ENCODE measurements around the gene BIRC6.
A peak's percentile ranks its signal among the peaks of the same experiment; 100 is the strongest.
"Not testable (repeated sequence)": the region's sequence is repeated elsewhere in the genome, so short reads cannot be mapped to it uniquely, and the experiment has no call there.

The BIRC6 gene

DNA sequence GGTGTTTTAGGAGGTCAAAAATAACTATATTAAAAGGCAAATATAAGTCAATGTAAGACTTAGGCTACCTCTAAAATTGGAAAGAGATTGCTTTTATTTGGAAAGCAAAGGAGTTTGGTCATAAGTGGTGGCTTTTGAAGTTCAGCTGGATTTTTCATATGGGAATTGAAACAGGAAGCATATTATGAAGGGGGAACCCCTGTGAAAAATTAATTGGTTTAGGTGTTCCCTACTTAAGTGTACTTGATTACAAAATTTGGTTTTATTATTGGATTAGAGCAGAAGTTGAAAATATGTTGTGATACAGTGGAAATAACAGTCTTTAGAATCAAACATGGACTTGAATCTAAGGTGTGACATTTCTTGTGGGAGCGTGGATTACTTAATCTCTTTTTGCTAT lies 149.6 kb downstream of the BIRC6 start:
- DNase-seq = no peak

- DNase-seq = no peak
Measured at GRCh38 chr2:32514946-32515345, 158.1 kb downstream of the BIRC6 start.

- no peak for DNase-seq
Measured at GRCh38 chr2:32516567-32516966, 159.7 kb downstream of the BIRC6 start.

- DNase-seq = no peak
Measured at GRCh38 chr2:32522770-32523169, 165.9 kb downstream of the BIRC6 start.

GRCh38 chr2:32523686-32524085 lies 166.9 kb downstream of the BIRC6 start:
- DNase-seq = no peak

GRCh38 chr2:32532341-32532740 lies 175.5 kb downstream of the BIRC6 start:
- DNase-seq = no peak

GRCh38 chr2:32532961-32533360 lies 176.1 kb downstream of the BIRC6 start:
- no peak for DNase-seq

DNA sequence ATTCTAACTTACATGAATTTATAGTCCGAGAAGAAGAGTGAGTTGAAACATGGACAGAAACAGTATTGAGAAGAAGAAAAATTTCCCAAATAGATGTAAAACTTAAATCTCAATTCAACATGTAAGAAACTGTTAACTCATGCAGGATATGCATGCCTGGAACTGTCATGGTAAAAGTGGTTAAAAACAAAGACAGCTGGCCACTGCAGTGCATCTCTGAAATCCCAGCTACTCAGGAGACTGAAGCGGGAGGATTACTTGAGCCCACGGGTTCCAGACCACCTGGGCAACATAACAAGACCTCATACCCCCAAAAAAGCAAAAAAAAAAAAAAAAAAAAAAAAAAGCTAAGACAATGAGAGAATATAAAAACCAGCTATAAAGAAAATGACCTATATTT lies 178.0 kb downstream of the BIRC6 start:
- DNase-seq = no peak

DNA sequence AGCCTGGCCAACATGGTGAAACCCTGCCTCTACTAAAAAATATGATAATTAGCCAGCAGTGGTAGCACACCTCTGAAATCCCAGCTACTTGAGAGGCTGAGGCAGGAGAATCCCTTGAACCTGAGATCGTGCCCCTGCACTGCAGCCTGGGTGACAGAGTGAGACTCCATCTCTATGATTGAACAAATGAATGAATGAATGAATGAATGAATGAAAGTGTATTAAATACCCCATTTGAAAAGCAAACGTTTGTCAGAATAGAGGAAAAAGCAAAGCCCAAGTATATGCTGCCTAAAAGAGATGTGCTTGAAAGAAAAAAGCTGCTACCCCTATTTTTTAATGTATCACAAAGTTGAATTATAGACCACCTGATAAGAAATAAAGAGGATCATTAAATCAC lies 181.9 kb downstream of the BIRC6 start:
- no peak for DNase-seq

DNA sequence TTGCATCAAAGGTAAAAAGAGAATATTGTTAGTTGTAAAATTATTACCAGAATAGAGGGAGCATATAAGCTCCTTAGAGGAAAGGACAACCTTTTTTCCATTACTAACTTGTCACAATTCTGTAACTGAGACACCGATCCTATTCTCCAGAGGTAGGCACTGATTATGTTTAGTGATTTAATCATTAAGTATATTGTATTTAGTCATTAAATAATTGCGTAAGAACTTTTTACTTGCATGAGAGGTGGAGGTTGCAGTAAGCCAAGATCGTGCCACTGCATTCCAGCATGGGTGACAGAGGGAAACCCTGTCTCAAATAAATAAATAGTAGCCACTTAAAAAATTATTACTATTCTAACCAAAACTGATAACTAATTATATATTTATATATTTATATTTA lies 195.7 kb downstream of the BIRC6 start:
- not testable (repeated sequence) for DNase-seq

DNA sequence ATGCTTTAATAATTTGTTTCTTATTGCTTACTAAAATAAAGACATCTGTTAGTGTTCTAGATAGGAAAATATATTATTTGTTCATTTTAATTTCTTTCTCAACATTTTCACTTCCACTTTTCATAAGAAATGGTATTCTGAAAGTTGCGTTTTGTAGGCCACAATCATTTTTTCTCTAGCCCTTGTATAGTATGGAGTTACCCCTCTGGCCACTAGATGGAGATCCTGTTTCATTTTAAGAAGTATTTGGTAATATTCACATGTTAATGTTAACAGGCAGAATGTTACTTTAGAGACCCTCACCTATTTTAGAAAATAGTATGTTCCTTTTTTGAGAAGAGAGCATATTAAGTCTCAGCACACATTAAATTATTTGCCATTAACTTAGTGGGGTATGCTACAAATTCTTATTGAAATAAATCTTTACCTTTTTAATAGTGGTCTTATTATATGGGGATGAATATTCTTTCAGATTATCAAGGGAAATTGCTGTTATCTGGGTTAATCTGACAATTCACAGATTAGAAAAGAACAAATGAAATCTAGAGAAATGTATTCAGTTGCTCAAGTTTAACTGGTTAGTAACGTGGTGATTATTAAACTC lies 197.1 kb downstream of the BIRC6 start:
- peak in 1 of 2 donors; percentile 51 for DNase-seq

DNA sequence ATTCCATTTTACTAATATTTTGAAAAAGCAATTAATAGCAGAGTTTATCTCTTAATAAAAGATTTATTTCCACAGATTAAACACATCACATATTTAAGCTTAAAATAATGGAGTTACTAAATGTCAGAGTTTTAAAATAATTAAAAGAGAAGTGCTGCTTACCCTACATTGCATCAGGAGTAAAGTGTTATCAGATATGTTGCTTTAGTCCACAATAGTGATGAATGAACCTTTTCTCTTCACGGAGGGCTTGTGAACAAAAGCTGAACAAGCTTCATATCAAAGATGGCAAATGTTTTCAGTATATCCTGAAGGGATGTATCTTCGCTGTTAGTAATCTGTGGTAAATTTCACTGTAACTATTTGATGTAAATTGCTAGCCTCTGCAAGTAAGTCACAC lies 201.7 kb downstream of the BIRC6 start:
- peak in 1 of 2 donors; percentile 28 for DNase-seq

- peak; percentile 54 to 85 for DNase-seq
Measured at GRCh38 chr2:32559136-32559535, 202.3 kb downstream of the BIRC6 start.

DNA sequence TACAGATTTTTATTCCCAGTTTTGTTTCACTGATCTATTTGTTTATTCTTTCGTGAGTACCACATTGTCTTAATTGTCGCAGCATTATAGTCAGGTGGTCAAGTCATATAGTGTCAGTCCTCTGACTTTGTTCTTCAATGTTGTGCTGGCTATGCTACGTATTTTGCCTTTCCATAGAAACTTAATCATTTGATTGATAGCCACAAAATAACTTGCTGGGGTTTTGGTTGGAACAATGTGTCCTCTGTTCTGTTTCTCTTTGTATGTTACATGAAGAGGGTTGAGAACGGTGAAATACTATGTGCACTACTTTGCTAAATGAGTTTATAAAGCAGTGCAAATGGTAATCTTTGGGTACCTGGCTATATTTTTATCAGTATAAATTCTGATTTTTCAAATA lies 206.1 kb downstream of the BIRC6 start:
- peak in 1 of 2 donors; percentile 40 for DNase-seq

GRCh38 chr2:32564417-32565035 lies 207.7 kb downstream of the BIRC6 start:
- DNase-seq = no peak

- no peak for DNase-seq
Measured at GRCh38 chr2:32565902-32566301, 209.1 kb downstream of the BIRC6 start.

GRCh38 chr2:32572030-32572429 lies 215.2 kb downstream of the BIRC6 start:
- no peak for DNase-seq

GRCh38 chr2:32572737-32573136 lies 215.9 kb downstream of the BIRC6 start:
- no peak for DNase-seq

DNA sequence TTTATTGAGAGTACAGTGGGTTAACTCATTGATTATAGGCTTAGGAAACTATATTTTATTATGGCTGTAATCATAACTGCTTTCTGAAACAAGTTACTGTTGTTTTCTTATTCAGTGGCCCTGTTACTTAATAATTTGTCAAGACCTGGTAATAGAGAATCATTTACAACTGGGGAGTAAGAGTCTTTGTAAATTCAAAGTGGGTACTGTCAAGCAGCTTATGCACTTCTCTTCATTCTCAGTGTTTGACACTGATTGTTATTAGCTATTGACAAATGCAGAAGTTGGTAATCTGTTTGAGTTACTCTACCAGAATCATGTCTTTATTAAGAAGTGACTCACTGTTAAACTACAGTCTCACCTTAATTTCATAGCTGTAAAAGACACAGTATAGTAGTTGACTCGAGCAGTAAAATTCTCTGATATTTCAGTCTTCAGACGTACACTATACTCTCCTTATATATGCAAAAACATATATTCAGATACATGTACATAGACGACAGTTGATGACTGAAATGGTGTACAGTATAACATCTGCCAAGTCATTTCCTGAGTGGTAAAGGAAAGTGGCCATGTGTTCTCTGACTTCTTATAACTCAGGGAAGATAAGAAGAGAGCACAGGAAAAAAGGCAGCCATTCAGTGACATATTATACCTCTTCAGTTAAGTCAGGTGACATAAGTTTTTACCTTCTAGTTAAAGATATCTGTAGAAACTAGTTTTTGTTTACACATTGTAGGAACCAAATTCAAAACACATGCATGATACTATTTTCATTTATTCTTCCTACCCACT lies 235.0 kb downstream of the BIRC6 start:
- no peak for DNase-seq

DNA sequence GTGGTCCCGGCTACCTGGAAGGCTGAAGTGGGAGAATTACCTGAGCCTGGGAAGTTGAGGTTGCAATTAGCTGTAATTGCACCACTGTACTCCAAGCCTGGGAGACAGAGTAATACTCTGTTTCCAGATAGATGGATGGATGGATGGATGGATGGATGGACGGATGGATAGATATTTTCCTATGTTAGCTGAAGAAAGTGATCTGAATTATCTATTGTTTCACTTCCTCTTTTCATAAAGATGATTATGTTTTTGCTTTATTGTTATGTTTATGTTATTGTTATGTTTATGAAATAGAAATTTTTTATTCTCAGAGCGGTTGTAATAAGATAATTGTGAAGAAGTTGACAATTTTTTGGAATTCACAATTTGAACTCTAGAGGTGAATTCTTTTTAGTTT lies 237.8 kb downstream of the BIRC6 start:
- DNase-seq = no peak

DNA sequence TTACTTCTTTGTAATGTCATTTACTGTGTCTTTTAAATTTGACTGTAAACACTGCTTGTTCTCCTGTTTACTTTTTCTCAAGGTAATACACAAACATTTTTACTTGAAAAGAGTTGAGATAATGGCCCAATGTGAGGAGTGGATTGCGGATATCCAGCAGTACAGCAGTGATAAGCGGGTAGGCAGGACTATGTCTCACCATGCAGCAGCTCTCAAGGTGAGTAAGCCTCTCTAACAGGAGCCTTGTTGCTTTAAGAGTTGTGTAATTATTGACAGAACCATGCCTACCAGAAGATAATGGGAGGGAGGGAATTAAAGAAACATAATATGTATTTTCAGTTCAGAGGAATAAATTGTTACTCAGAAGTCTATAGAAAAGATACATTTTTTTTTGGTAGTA lies 254.5 kb downstream of the BIRC6 start:
- DNase-seq = no peak

GRCh38 chr2:32611771-32612170 lies 254.9 kb downstream of the BIRC6 start:
- DNase-seq = no peak

DNA sequence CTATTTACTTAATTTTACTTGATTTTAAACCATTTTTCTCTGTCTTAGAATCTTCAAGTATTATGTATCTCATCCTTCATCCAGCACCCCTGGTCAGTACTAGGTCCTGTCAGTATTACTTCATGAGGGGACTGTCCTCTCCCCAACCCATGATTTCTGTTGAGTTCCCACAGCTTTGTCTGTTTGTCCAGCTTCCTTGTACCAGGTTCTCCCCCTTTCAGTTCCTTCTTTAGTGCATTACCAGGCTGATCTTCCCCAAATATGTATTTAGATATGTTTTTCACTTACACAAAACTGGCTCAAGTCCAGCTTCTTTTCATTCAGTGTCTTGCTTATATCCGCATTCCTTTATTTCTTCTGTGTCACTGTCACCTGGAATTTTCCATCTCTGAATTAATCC lies 257.3 kb downstream of the BIRC6 start:
- no peak for DNase-seq

DNA sequence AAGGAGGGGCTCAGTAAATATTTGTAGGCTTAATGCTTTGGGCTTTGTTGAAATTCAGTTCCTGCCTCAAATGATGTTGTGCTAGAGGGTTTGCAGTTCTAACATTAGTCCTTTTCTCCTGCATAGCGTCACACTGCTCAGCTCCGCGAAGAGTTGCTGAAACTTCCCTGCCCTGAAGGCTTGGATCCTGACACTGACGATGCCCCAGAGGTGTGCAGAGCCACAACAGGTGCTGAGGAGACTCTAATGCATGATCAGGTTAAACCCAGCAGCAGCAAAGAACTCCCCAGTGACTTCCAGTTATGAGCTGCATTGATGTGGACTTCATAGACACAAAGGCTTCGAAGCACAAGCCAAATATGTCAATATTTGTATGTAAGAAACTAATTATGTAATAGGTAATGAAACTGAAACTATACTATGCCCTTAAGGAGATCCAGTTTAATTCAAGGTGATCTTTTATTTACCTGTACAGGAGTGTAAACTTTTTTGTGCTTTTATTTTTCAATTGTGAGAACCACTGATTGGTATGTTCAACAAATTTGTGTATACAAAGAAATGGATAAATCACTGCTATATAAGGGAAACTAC lies 260.9 kb downstream of the BIRC6 start:
- no peak for DNase-seq
